ENCODE measurements around the gene UNG. TPM values are rescaled to one million over a fixed set of nuclear protein-coding genes. Genes with fewer than 3 reads are reported as not detected.

Gene UNG
- total and polyA plus RNA-seq, 2 of the 8 experiments (the other 6 are each of a cell fraction or from before 2014, with no cell fraction given) = 71.6 to 163 TPM

- Histone ChIP-seq H2AFZ (ENCODE audit: low read length) (no peak overlapping the region), H4K91ac (replicated peaks; ENCODE audit: insufficient read length, low read length) (no peak overlapping the region), H3K9ac (replicated peaks in 1 of 4; ENCODE audit: extremely low read depth in 1 of 4, low read depth in 3 of 4, low read length in 3 of 4) (no peak overlapping the region), H2BK5ac (ENCODE audit: low read depth, low read length) (no peak overlapping the region), H3K14ac (ENCODE audit: insufficient read length) (no peak overlapping the region), H2BK15ac (ENCODE audit: low read length) (no peak overlapping the region), H3K23ac (ENCODE audit: insufficient read length) (no peak overlapping the region), H2AK5ac (ENCODE audit: low read depth, low read length) (no peak overlapping the region), H3K18ac (ENCODE audit: extremely low read depth, low read length) (no peak overlapping the region), H4K20me1 (replicated peaks in 1 of 2; ENCODE audit: control insufficient read depth in 1 of 2, insufficient read depth in 2 of 2, low read length in 2 of 2) (no peaks in the 10 kb centered on the region), H3K4me1 (replicated peaks in 1 of 4; ENCODE audit: control insufficient read depth in 3 of 4, insufficient read depth in 4 of 4, low read length in 3 of 4) (peaks cover 2 to 11% (median 5%) of the 10 kb centered on the region in 4 experiments; a peak in 5 of 7 replicates), H3K36me3 (ENCODE audit: control insufficient read depth in 2 of 4, insufficient read depth in 4 of 4, low read length in 3 of 4) (peaks cover 4 to 21% (median 11%) of the 10 kb centered on the region in 4 experiments; a peak in 7 of 8 replicates), H3K4me2 (ENCODE audit: insufficient read depth in 1 of 2, low read depth in 2 of 2, low read length in 2 of 2) (no peak overlapping the region), H3K4ac (replicated peaks; ENCODE audit: insufficient read length, low read depth, low read length) (no peak overlapping the region), H3K23me2 (ENCODE audit: low read depth, low read length) (no peaks in the 10 kb centered on the region), H3K27me3 (replicated peaks in 1 of 4; ENCODE audit: control insufficient read depth in 3 of 4, extremely low read depth in 1 of 4, insufficient read depth in 3 of 4, low read length in 3 of 4) (no peaks in the 10 kb centered on the region; a peak in 1 of 7 replicates), H4K8ac (ENCODE audit: extremely low read depth, insufficient read depth, low read length) (no peak overlapping the region), H2BK20ac (ENCODE audit: low read length) (no peak overlapping the region), H3K79me1 (ENCODE audit: low read depth, low read length) (no peaks in the 10 kb centered on the region), H4K5ac (ENCODE audit: insufficient read length, low read depth, low read length) (no peak overlapping the region), H2BK120ac (replicated peaks; ENCODE audit: low read depth, low read length) (no peak overlapping the region), H3K9me3 (ENCODE audit: insufficient read depth in 2 of 2, low read depth in 1 of 2, low read length in 1 of 2) (no peaks in the 10 kb centered on the region), H2BK12ac (ENCODE audit: low read depth, low read length) (no peak overlapping the region), H3K4me3 (ENCODE audit: extremely low read depth in 1 of 4, insufficient read depth in 2 of 4, low read depth in 3 of 4, low read length in 4 of 4) (no peak overlapping the region), H3K27ac (ENCODE audit: low read depth, low read length) (no peak overlapping the region), H3K79me2 (ENCODE audit: control insufficient read depth in 1 of 2, insufficient read depth in 2 of 2, low read length in 2 of 2) (no peaks in the 10 kb centered on the region), H3K56ac (replicated peaks; ENCODE audit: insufficient read length, low read depth, low read length) (no peak overlapping the region)
- DNase-seq (ENCODE audit: low read depth in 1 of 2, low spot score in 2 of 2) (no peak), FAIRE-seq (no peak)
- TF ChIP-seq TAF1 (IDR thresholded peaks at IDR 0.05; ENCODE audit: low read depth, low read length) (no peak), GABPA (IDR thresholded peaks at IDR 0.05; ENCODE audit: borderline replicate concordance, insufficient read depth, low read length) (no peak)
- WGBS, 2 experiments (ENCODE audit: extremely low coverage in 1 of 2, insufficient coverage in 1 of 2, insufficient read length in 1 of 2, insufficient replicate concordance in 2 of 2, low coverage in 1 of 2, low lambda C conversion rate in 2 of 2, missing lambda C conversion rate in 1 of 2) = 82% methylated on average over 11 of the region's 11 CpGs; no CpG with 5 or more reads in 1 of the 2 experiments
- ChIA-PET CTCF (ENCODE audit: partially characterized antibody) (interaction anchor here (0.6 to 3.0 kb wide), 12 partner anchors 9 to 273 kb away, joined by 3 to 29 read pairs (median 4); no protein-coding TSS in a partner anchor), POLR2A (ENCODE audit: partially characterized antibody) (interaction anchor here (1.5 to 2.1 kb wide), 3 partner anchors 11 to 42 kb away, joined by 4 to 5 read pairs (median 4); no protein-coding TSS in a partner anchor)
Observed at GRCh38 chr12:109112720-109113465, 15.5 kb downstream of the UNG start.
